HK-2 (cell line): ENCODE measurements around the gene ITPA.

ENCODE experiments used
- DNase-seq: peaks from one replicate; pipeline ENCODE4 v3.0.0-alpha.2; 2018; ENCODE audit not compliant: unreplicated experiment

ITPA gene

DNA sequence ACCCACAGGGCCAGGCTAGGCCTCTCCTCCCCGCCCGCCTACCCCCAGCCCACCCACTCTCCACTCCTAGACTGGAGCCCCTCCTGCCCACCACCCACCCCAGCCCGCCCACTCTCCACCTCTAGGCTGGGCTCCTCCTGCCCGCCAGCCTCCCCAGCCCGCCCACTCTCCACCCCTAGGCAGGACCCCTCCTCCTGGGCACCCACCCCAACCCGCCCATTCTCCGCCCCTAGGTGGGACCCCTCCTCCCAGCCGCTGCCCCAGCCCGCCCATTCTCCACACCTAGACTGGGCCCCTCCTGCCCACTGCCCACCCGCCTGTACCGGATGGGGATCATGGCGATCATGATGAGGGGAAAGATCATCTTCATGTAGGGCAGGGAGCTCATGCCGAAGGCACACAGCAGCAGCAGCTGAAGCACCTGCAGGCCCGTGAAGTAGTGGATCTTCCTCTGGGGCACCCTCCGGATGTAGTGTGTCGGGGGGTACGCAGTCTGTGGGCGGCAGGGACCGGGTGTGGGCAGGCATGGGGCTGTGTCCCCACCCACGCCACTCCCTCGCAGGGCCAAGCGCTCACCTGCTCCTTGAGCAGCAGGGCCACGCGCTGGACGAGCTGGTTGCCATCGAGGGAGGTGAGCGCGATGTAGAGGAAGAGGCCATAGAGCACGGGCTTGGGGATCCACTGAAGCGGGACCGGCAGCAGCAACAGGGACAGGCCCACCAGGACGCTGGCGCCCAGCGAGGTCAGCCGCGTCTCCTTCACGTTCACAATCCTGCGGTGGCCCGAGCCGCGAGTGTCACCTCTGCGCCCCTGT lies 18.8 kb downstream of the ITPA start:
- no peak for DNase-seq

- no peak for DNase-seq
Measured at GRCh38 chr20:3228750-3229032, 19.4 kb downstream of the ITPA start.

GRCh38 chr20:3229158-3229557 lies 19.9 kb downstream of the ITPA start:
- DNase-seq = no peak

GRCh38 chr20:3229798-3230197 lies 20.5 kb downstream of the ITPA start:
- DNase-seq = no peak

GRCh38 chr20:3231116-3231515 lies 21.8 kb downstream of the ITPA start:
- no peak for DNase-seq

GRCh38 chr20:3231889-3232588 lies 22.7 kb downstream of the ITPA start:
- no peak for DNase-seq

DNA sequence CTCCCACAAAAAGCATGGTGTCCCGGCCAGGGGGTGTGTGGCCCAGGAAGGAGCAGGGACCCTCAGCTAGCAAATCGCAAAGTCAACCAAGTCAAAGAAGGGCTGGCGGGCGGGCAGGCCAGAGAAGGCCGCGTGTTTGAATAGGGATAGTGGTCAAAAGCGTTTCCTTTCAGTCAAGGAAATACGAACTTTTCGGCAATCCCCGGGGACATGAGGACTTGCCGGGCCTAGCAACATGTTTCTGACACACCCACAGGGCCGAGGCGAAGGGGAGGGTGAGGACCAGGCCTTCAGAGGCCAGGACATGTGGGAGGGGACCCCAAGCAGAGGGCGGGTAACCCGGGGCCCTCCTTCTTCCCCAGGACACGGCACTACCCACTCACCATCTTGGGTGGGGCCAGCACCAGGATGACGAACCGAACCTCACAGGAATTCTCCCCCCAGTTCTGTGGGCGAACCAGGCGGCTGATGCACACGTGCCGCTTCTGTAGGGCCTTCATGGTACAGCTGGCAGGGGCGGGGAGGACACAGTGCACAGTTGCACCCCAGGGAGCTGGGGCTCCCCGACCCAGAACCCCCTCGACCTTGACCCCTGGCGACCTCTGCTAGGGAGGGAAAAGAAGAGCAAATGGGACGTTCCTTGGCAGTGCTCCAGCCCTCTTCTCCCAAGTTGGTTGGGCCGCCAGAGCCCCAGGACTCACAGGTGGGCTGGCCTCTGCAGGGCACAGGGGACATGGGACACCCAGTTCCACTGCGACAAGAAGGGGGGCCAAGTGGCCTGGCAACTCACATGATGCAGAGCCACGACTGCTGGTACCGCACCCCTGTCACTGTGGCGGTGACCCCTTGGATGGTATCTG lies 24.1 kb downstream of the ITPA start:
- DNase-seq = no peak

DNA sequence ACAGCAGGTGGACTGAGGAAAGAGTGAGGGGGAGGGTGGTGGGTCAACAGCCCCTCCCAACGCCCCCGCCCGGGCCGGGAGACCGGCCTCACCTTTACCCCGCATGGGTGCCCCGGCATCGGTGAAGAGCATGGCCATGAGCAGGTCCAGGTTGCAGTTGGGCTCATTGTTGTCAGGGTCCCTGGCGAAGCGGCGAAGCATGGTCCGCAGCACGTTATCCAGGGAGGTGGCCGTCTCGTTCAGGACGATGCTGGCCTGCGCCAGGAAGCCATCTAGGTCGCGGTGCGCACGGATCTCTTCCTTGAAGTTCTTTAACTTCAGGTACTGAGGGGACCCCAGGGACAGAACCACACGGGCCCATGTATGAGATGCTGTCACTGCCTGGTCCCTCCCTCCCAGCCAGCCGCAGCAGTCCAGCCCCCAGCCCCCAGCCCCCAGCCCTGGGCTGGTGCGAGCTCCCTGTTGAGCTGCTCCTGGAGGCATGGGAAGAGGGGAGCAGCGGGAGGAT lies 24.7 kb downstream of the ITPA start:
- DNase-seq = no peak

- peak; percentile 55 for DNase-seq
Measured at GRCh38 chr20:3235666-3236324, 26.5 kb downstream of the ITPA start.

DNA sequence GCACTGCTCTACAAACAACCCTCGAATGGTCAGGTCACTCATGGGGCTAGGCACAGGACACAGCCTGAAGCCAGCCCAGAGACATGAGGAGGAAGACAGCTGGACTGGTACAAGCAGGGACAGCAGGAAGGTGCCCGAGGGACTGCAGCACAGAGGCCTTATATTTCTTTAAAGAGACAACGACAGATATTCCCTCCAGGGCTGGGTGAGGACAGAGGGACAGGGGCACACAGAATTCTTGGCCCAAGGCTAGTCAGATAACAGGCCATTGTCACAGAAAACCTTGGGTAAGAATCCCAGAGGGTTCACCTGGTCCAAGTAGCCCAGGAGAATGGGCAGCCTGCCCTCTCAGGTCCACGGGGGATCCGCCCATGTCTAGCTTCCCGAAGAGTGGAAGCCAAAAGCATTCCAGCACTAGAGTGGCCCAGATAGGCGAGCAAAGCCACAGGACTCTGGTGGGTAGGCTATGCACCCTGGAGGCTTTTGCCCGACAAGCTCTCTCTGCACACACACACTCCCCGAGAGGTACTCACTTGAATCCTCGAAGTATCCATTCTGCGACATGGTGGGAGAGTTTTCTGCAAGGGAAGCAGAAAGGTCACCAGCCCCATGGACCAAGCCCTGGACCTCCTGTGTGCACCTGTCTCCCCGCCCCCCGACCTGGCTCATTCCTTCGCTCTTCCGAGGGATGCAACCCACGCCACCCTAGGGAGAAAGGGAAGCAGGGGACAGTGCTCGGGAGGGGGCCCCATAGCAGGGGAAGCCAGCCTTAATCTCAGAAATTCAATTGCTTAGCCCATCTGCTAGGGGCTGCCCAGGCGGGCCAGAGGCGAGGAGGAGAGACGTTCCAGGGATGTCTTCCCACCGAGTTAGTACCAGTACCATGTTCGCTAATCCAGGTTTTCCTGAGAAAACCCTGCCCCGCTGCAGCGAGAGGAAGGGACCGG lies 28.0 kb downstream of the ITPA start:
- no peak for DNase-seq

DNA sequence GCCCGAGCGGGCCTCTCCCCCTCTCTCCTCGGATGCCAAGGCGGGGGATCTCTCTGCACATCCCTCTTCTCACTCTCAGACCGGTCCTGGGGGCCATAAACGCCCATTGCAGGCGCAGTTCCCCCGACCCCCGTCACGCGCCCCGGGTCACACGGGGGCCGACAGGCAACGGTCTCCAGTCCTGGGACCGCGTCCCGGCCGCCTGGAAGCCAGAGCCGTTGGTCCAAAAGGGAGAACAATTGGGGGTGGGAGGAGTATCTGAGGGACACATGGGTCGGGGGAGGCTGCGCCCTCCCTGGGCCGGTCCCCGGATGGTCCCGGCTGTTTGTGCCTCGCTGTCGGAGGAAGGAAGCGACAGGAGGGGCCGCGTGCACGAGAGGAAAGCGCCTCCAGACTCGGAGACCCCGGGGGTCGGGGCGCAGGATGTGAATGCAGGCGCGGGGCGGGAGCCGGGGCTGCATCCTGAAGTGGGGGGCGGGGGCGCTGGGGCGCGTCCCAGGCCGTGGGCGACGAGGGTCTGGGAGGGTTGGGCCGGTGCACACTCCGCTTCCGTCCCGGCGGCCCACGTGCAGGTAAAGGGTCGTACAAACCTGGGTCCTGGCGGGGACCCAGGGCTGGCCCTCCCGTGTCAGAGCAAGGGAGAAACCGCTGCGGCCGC lies 28.8 kb downstream of the ITPA start:
- DNase-seq = no peak

DNA sequence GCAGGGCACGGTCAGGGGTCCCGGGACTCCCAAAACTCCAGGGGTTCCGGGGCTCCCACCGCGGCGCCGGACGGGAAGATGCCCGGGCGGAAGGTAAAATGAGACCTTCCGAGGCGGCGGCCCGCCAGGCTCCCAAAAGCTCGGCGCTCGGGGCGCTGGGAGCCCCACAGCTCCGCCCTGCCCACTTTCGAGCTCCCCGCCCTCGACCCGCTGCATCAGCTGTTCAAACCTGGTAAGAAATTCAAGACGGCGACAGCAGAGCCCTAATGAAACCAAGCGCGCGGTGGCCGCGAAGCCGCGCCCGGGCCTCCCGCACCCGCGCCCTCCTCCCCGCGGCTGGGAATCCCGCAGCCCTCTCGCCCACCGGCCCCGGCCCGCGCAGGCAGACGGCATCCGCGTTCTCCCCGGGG lies 29.3 kb downstream of the ITPA start:
- peak; percentile 48 for DNase-seq

GRCh38 chr20:3239026-3239866 lies 29.9 kb downstream of the ITPA start, which contains the start of gene SLC4A11:
SLC4A11 (minus strand) TSS chr20:3239190; CDS start chr20:3239137, 53 bp downstream.
- DNase-seq = peak; percentile 57

DNA sequence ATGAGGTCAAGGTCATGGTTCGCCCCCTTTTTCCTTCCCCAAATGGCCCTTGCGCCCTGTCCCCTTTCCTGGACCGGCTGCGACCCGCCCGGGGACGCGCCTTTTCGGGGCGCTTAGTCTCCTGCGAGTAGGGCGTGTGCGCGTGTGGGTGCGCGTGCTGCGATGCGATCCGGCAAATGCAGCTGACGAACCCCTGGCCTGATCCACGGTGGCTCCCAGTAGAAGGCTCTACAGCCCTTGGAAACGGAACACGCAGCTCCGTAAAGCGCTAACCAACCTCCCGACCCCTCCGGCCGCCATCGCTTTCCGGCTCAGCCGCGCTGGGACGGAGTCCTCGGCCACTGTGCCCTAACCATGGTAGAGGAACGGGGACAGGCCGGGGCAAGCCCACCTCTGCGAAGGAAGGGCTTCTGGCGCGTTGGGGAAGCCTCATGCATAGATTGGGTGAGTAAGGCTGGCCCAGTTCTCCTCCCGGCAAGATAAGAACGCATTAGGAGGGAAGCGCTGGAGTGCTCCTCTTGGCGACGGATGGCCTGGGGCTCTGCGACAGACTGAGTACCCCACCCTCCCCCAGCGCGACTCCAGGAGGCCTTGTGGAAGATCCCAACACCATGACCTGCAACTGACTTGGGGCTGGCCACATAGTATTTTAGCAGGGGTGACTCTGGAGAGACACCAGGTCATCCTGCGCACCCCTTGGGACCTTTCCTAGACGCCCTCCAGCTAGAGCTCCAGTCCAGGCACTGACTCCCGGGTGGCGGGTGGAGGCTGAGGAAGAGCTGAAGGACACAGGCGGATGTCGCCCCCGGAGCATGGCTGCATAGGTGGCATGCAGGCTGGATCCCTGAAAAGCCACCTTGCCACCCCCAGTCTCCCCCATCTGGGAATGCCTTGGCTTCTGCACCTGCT lies 30.8 kb downstream of the ITPA start:
- DNase-seq = no peak

GRCh38 chr20:3240776-3241363 lies 31.6 kb downstream of the ITPA start:
- DNase-seq = no peak

DNA sequence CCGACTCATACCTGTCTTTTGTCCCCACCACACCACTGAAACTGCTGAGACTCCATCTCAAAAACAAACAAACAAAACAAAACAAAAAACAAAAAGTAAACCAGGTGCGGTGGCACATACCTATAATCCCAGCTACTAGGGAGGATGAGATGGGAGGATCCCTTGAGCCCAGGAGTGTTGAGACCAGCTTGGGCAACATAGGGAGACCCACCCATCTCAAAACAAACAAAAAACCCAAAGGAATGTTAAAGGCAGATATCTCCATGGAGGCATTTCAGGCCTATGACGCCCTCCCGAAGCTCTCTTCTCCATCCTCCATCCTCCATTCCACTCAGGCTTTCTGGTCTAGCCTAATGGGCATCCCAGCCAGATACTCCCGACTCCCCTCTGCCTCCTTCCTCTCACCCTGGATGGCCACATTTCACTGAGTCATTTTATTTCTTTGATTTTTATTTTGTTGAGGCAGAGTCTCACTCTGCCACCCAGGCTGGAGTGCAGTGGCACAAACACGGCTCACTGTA lies 32.9 kb downstream of the ITPA start:
- no peak for DNase-seq

GRCh38 chr20:3243718-3244358 lies 34.5 kb downstream of the ITPA start:
- DNase-seq = no peak
